Keratinocyte (primary cell): ENCODE data around the gene FUT7. TPM values are rescaled to one million over a fixed set of nuclear protein-coding genes. Genes with fewer than 3 reads are reported as not detected.

ENCODE experiments used
- DNase-seq: peaks from one replicate; pipeline ENCODE4 v3.0.0-alpha.2; 2011; ENCODE audit warnings: low read depth, missing footprints, low spot score
- FAIRE-seq: peaks from 2 replicates; lab custom pipeline; 2011; peaks lifted over from hg19 to GRCh38; lab: Jason Lieb, UNC
- H2AFZ ChIP-seq: 2 replicates; pipeline ENCODE4 v1.6.0; 2012; ENCODE audit warnings: low read length, control low read depth, inconsistent platforms; ENCODE audit not compliant: control insufficient read depth
- H3K27ac ChIP-seq: 2 replicates; pipeline ENCODE4 v1.5.1; 2011; ENCODE audit warnings: low read length; ENCODE audit not compliant: control insufficient read depth, insufficient read depth
- H3K27me3 ChIP-seq: 3 replicates; pipeline ENCODE4 v1.6.0; 2011; ENCODE audit warnings: low read length; ENCODE audit not compliant: control insufficient read depth, insufficient read depth; ENCODE audit errors: extremely low read depth
- H3K36me3 ChIP-seq, 2 experiments: 2 replicates in 1 of 2; 3 replicates in 1 of 2; pipeline ENCODE4 v1.5.1; 2011; ENCODE audit warnings: low read length in 2 of 2, mild to moderate bottlenecking in 1 of 2; ENCODE audit not compliant: control insufficient read depth in 2 of 2, insufficient read depth in 2 of 2; ENCODE audit errors: extremely low read depth in 1 of 2
- H3K4me1 ChIP-seq: 3 replicates; pipeline ENCODE4 v1.5.1; 2011; ENCODE audit warnings: low read length; ENCODE audit not compliant: control insufficient read depth, insufficient read depth; ENCODE audit errors: extremely low read depth
- H3K4me2 ChIP-seq: 3 replicates; pipeline ENCODE4 v1.6.0; 2011; ENCODE audit warnings: low read depth, low read length; ENCODE audit not compliant: control insufficient read depth, insufficient read depth; ENCODE audit errors: extremely low read depth
- H3K4me3 ChIP-seq, 3 experiments: fragments of 200-600 bp in 1 of 3; sonication (generic) in 1 of 3; 2 replicates in 2 of 3; 3 replicates in 1 of 3; pipeline ENCODE4 v1.5.1; 2011 to 2016; ENCODE audit warnings: low read length in 3 of 3, mild to moderate bottlenecking in 3 of 3, control low read depth in 2 of 3, inconsistent platforms in 1 of 3, low read depth in 1 of 3, mixed read lengths in 1 of 3, mixed run types in 1 of 3, moderate library complexity in 1 of 3; ENCODE audit not compliant: control insufficient read depth in 2 of 3, insufficient read depth in 2 of 3; ENCODE audit errors: extremely low read depth in 1 of 3
- H3K79me2 ChIP-seq: 2 replicates; pipeline ENCODE4 v1.6.0; 2012; ENCODE audit warnings: low read length; ENCODE audit not compliant: control insufficient read depth, insufficient read depth
- H3K9ac ChIP-seq: 3 replicates; pipeline ENCODE4 v1.6.0; 2011; ENCODE audit warnings: low read length; ENCODE audit not compliant: control insufficient read depth, insufficient read depth; ENCODE audit errors: extremely low read depth
- H3K9me1 ChIP-seq: 3 replicates; pipeline ENCODE4 v1.6.0; 2011; ENCODE audit warnings: low read length; ENCODE audit not compliant: control insufficient read depth, insufficient read depth; ENCODE audit errors: extremely low read depth
- H3K9me3 ChIP-seq: 2 replicates; pipeline ENCODE4 v1.5.1; 2012; ENCODE audit warnings: low read depth, low read length; ENCODE audit not compliant: control insufficient read depth
- H4K20me1 ChIP-seq: 3 replicates; pipeline ENCODE4 v1.6.0; 2011; ENCODE audit warnings: low read length; ENCODE audit not compliant: control insufficient read depth, insufficient read depth; ENCODE audit errors: extremely low read depth
- CTCF ChIP-seq, 3 experiments: IDR thresholded peaks in 1 of 3; conservative IDR thresholded peaks in 1 of 3; optimal IDR thresholded peaks in 1 of 3; 2 replicates in 2 of 3; 3 replicates in 1 of 3; pipeline versions ENCODE3 to v1.5.1; 2011; ENCODE audit warnings: low read length in 3 of 3, mild to moderate bottlenecking in 3 of 3, moderate library complexity in 2 of 3, control low read depth in 1 of 3, inconsistent platforms in 1 of 3; ENCODE audit not compliant: insufficient read depth in 2 of 3; ENCODE audit errors: extremely low read depth in 1 of 3
- EZH2 ChIP-seq: IDR thresholded peaks from one replicate; pipeline ENCODE4 v1.6.1; 2012; ENCODE audit warnings: inconsistent platforms, mild to moderate bottlenecking, low read length, moderate library complexity
- dilution Hi-C: fragments of 300-500 bp; cut with MboI; formaldehyde crosslinking; loops from one replicate; pipeline ENCODE4 v1.7.0; 2020; ENCODE audit warnings: low sequenced_read_pairs; ENCODE audit not compliant: extremely low pct_ligation_motif_present
- polyA plus RNA-seq, 5 experiments: library from polyadenylated mRNA; depleted of rRNA in 3 of 5; stranded (reverse) in 3 of 5; stranded (forward) in 1 of 5; unstranded in 1 of 5; fragments of >200 nt; gene quantifications; 1 replicate in 1 of 5; 2 replicates in 3 of 5; 3 replicates in 1 of 5; pipeline versions ENCODE4 v1.2.1 to v1.2.3, GENCODE V29; 2011 to 2012; ENCODE audit warnings: missing spikeins in 2 of 5, low read depth in 1 of 5, low replicate concordance in 1 of 5

Gene FUT7
- polyA plus RNA-seq, 1 donor (not counting 4 experiments of a cell fraction or from before 2014, with no cell fraction given) = not detected

GRCh38 chr9:136980669-136981478 lies 51.0 kb downstream of the FUT7 start:
- Histone ChIP-seq H3K79me2 (no peaks in the 10 kb centered on the region), H3K4me3 (no peak overlapping the region), H3K27me3 (peaks cover 23% of the 10 kb centered on the region), H3K9ac (no peak overlapping the region), H3K4me1 (no peaks in the 10 kb centered on the region), H4K20me1 (no peaks in the 10 kb centered on the region), H3K27ac (no peak overlapping the region), H3K9me1 (no peaks in the 10 kb centered on the region), H3K36me3 (no peaks in the 10 kb centered on the region), H2AFZ (no peak overlapping the region), H3K4me2 (no peak overlapping the region), H3K9me3 (no peaks in the 10 kb centered on the region)
- no peak for FAIRE-seq
- no peak for DNase-seq
- TF ChIP-seq EZH2 (no peak), CTCF (optimal IDR thresholded peaks at IDR 0.05 in 1 of 3, IDR thresholded peaks at IDR 0.05 in 1 of 3, conservative IDR thresholded peaks at IDR 0.05 in 1 of 3; ENCODE audit: extremely low read depth in 1 of 3, insufficient read depth in 2 of 3, low read length in 3 of 3) (no peak)
- dilution Hi-C loops = no loop called here

Other genes with a start within 250 kb of the FUT7 start
- 85.5 to 118 TPM (median 99.9 TPM) in 3 replicates for gene TMEM141, start 240.7 kb downstream of the FUT7 start, polyA plus RNA-seq
- gene CCDC183, start 235.8 kb downstream of the FUT7 start, polyA plus RNA-seq = 0.03 to 0.08 TPM (median 0.06 TPM) in 3 replicates
- gene RABL6, start 224.1 kb downstream of the FUT7 start, polyA plus RNA-seq = 46.3 to 51.1 TPM (median 51.0 TPM) in 3 replicates
- 0.10 to 0.21 TPM (median 0.12 TPM) in 3 replicates for gene AJM1, start 189.6 kb downstream of the FUT7 start, polyA plus RNA-seq
- 68.8 to 113 TPM (median 97.9 TPM) in 3 replicates for gene PHPT1, start 182.7 kb downstream of the FUT7 start, polyA plus RNA-seq
- 0.49 to 0.82 TPM (median 0.62 TPM) in 3 replicates for gene MAMDC4, start 179.7 kb downstream of the FUT7 start, polyA plus RNA-seq
- 329 to 354 TPM (median 343 TPM) in 3 replicates for gene EDF1, start 165.8 kb downstream of the FUT7 start, polyA plus RNA-seq
- gene TRAF2, start 145.6 kb downstream of the FUT7 start, polyA plus RNA-seq = 9.9 to 12.9 TPM (median 10.6 TPM) in 3 replicates
- 23.0 to 47.2 TPM (median 34.5 TPM) in 3 replicates for gene FBXW5, start 87.3 kb downstream of the FUT7 start, polyA plus RNA-seq
- gene C8G, start 86.8 kb downstream of the FUT7 start, polyA plus RNA-seq = 0.24 to 0.72 TPM (median 0.32 TPM) in 3 replicates
- gene LCN12, start 79.8 kb downstream of the FUT7 start, polyA plus RNA-seq = 0.22 TPM in 1 of 3 replicates, not detected in the others
- gene PTGDS, start 54.6 kb downstream of the FUT7 start, polyA plus RNA-seq = not detected in 3 replicates
- not detected in 3 replicates for gene LCNL1, start 49.1 kb downstream of the FUT7 start, polyA plus RNA-seq
- 11.2 to 14.6 TPM (median 13.6 TPM) in 3 replicates for gene PAXX, start 39.7 kb downstream of the FUT7 start, polyA plus RNA-seq
- gene CLIC3, start 35.5 kb downstream of the FUT7 start, polyA plus RNA-seq = 5.5 to 36.0 TPM (median 9.4 TPM) in 3 replicates
- 1.3 to 4.2 TPM (median 1.4 TPM) in 3 replicates for gene ABCA2, start 3.9 kb downstream of the FUT7 start, polyA plus RNA-seq
- 9.8 to 23.8 TPM (median 10.6 TPM) in 3 replicates for gene NPDC1, start 14.1 kb upstream of the FUT7 start, polyA plus RNA-seq
- gene ENTPD2, start 22.0 kb upstream of the FUT7 start, polyA plus RNA-seq = 0.52 to 1.3 TPM (median 0.65 TPM) in 3 replicates
- gene SAPCD2, start 38.5 kb upstream of the FUT7 start, polyA plus RNA-seq = 0.90 to 1.6 TPM (median 1.2 TPM) in 3 replicates
- gene UAP1L1, start 45.4 kb upstream of the FUT7 start, polyA plus RNA-seq = 2.7 to 4.3 TPM (median 4.3 TPM) in 3 replicates
- 31.4 to 48.2 TPM (median 34.3 TPM) in 3 replicates for gene MAN1B1, start 54.9 kb upstream of the FUT7 start, polyA plus RNA-seq
- 29.7 to 93.1 TPM (median 35.3 TPM) in 3 replicates for gene DPP7, start 82.6 kb upstream of the FUT7 start, polyA plus RNA-seq
- gene GRIN1, start 107.1 kb upstream of the FUT7 start, polyA plus RNA-seq = 0.03 to 0.26 TPM (median 0.03 TPM) in 3 replicates
- not detected in 3 replicates for gene LRRC26, start 138.0 kb upstream of the FUT7 start, polyA plus RNA-seq
- not detected in 3 replicates for gene TMEM210, start 140.0 kb upstream of the FUT7 start, polyA plus RNA-seq
- gene ANAPC2, start 156.5 kb upstream of the FUT7 start, polyA plus RNA-seq = 11.9 to 24.0 TPM (median 13.8 TPM) in 3 replicates
- gene SSNA1, start 156.6 kb upstream of the FUT7 start, polyA plus RNA-seq = 45.3 to 63.2 TPM (median 56.7 TPM) in 3 replicates
- 1.1 to 2.2 TPM (median 1.6 TPM) in 3 replicates for gene TPRN, start 168.7 kb upstream of the FUT7 start, polyA plus RNA-seq
- gene TMEM203, start 173.6 kb upstream of the FUT7 start, polyA plus RNA-seq = 22.3 to 36.7 TPM (median 29.2 TPM) in 3 replicates
- gene NDOR1, start 173.6 kb upstream of the FUT7 start, polyA plus RNA-seq = 3.9 to 6.0 TPM (median 5.5 TPM) in 3 replicates
- gene RNF208, start 190.2 kb upstream of the FUT7 start, polyA plus RNA-seq = 0.15 to 0.19 TPM in 2 of 3 replicates, not detected in the other
- gene CYSRT1, start 193.1 kb upstream of the FUT7 start, polyA plus RNA-seq = 0.80 to 1.8 TPM (median 1.2 TPM) in 3 replicates
- gene RNF224, start 195.4 kb upstream of the FUT7 start, polyA plus RNA-seq = not detected in 3 replicates
- 0.03 TPM in 1 of 3 replicates, not detected in the others for gene SLC34A3, start 198.8 kb upstream of the FUT7 start, polyA plus RNA-seq
- 390 to 693 TPM (median 440 TPM) in 3 replicates for gene TUBB4B, start 209.2 kb upstream of the FUT7 start, polyA plus RNA-seq
- gene STPG3, start 219.2 kb upstream of the FUT7 start, polyA plus RNA-seq = not detected in 3 replicates
- 25.1 to 40.2 TPM (median 35.0 TPM) in 3 replicates for gene NELFB, start 223.2 kb upstream of the FUT7 start, polyA plus RNA-seq
- 5.8 to 9.8 TPM (median 7.8 TPM) in 3 replicates for gene TOR4A, start 245.6 kb upstream of the FUT7 start, polyA plus RNA-seq